Upper lobe of left lung (tissue), 4 donors: ENCODE measurements around the gene ANKAR.

Experiments used
- EP300 ChIP-seq, 4 donors: sonication (generic); formaldehyde crosslinking; IDR thresholded peaks; one replicate each; pipeline ENCODE4 v1.5.1; 2017; ENCODE audit warnings: antibody characterized with exemption in 4 of 4, control low read depth in 2 of 4
- POLR2A ChIP-seq, 4 donors: fragments of 450-650 bp; IDR thresholded peaks; one replicate each; pipeline ENCODE4 v1.5.1; 2016 to 2017; ENCODE audit warnings: antibody characterized with exemption in 4 of 4, mild to moderate bottlenecking in 2 of 4
- POLR2AphosphoS5 ChIP-seq, 2 donors: sonication (generic); formaldehyde crosslinking; IDR thresholded peaks; one replicate each; pipeline ENCODE4 v1.5.1; 2017; ENCODE audit warnings: antibody characterized with exemption in 2 of 2
- TF ChIP-seq, protein P1 (sequence below), 6 experiments: fragments of 450-650 bp in 4 of 6; fragments of 200-600 bp in 2 of 6; sonication (generic) in 2 of 6; IDR thresholded peaks; one replicate each; pipeline ENCODE4 v1.5.1; 2016 to 2019; ENCODE audit warnings: antibody characterized with exemption in 6 of 6

DNA sequence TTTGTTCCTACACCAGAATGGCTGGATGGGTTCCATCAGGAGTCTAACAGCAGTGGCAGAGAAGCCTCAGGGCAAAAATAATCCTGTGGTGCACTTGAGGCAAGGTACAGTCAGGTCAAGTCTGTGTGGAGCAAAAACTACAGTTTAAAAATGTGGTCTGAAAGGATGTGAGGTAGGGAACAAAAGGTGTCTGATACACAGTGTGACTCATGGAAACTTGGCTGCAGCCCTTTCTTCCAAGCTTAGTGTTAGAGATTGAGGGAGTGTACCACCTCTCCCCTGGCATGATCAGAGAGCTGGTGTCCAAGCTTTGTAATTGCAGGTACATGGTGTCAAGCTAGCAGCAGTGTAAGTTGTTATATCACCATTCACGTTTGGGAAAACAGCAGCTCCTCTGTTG, 8.9 kb downstream of the ANKAR start:
- TF ChIP-seq, protein P1, sequence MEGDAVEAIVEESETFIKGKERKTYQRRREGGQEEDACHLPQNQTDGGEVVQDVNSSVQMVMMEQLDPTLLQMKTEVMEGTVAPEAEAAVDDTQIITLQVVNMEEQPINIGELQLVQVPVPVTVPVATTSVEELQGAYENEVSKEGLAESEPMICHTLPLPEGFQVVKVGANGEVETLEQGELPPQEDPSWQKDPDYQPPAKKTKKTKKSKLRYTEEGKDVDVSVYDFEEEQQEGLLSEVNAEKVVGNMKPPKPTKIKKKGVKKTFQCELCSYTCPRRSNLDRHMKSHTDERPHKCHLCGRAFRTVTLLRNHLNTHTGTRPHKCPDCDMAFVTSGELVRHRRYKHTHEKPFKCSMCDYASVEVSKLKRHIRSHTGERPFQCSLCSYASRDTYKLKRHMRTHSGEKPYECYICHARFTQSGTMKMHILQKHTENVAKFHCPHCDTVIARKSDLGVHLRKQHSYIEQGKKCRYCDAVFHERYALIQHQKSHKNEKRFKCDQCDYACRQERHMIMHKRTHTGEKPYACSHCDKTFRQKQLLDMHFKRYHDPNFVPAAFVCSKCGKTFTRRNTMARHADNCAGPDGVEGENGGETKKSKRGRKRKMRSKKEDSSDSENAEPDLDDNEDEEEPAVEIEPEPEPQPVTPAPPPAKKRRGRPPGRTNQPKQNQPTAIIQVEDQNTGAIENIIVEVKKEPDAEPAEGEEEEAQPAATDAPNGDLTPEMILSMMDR (IDR thresholded peaks at IDR 0.05), result no peak
- no peak for TF ChIP-seq POLR2AphosphoS5 (IDR thresholded peaks at IDR 0.05)
- TF ChIP-seq EP300 (IDR thresholded peaks at IDR 0.05), result no peak
- TF ChIP-seq POLR2A (IDR thresholded peaks at IDR 0.05), result no peak
